Suprapubic skin (tissue), 4 donors: ENCODE results near the gene SRPK3. TPM values are rescaled to one million over a fixed set of nuclear protein-coding genes. Genes with fewer than 3 reads are reported as not detected.

Experiments used
- DNase-seq, 2 donors: peaks; one replicate each; pipeline ENCODE4 v3.0.0-alpha.2; 2019; ENCODE audit warnings: low spot score in 2 of 2
- H3K27ac ChIP-seq: fragments of 200-600 bp; sonication (generic); one replicate; pipeline ENCODE4 v1.5.1; 2019
- H3K27me3 ChIP-seq: fragments of 200-600 bp; sonication (generic); one replicate; pipeline ENCODE4 v1.5.1; 2019
- H3K36me3 ChIP-seq: fragments of 200-600 bp; sonication (generic); one replicate; pipeline ENCODE4 v1.5.1; 2019
- H3K4me1 ChIP-seq: fragments of 200-600 bp; sonication (generic); one replicate; pipeline ENCODE4 v1.5.1; 2019
- H3K4me3 ChIP-seq: fragments of 200-600 bp; sonication (generic); one replicate; pipeline ENCODE4 v1.5.1; 2019; ENCODE audit warnings: mild to moderate bottlenecking
- H3K9me3 ChIP-seq: fragments of 200-600 bp; sonication (generic); one replicate; pipeline ENCODE4 v1.5.1; 2019
- EP300 ChIP-seq: sonication (generic); formaldehyde crosslinking; IDR thresholded peaks from one replicate; pipeline ENCODE4 v1.6.1; 2017; ENCODE audit warnings: antibody characterized with exemption
- POLR2A ChIP-seq, 2 donors: fragments of 450-650 bp; IDR thresholded peaks; one replicate each; pipeline ENCODE4 v1.6.1; 2017; ENCODE audit warnings: antibody characterized with exemption in 2 of 2, mild to moderate bottlenecking in 2 of 2, moderate library complexity in 2 of 2
- POLR2AphosphoS5 ChIP-seq, 3 donors: sonication (generic); formaldehyde crosslinking; IDR thresholded peaks; one replicate each; pipeline ENCODE4 v1.6.1; 2017; ENCODE audit warnings: antibody characterized with exemption in 3 of 3
- WGBS: methylation state at CpG from one replicate; pipeline ENCODE4 v1.1.5; 2018; 5-methylcytosine and 5-hydroxymethylcytosine counted together
- total RNA-seq, 4 donors: library from RNA; depleted of rRNA; stranded (reverse); fragments of >200 nt; gene quantifications; one replicate each; pipeline ENCODE4 v1.1.0, GENCODE V29; 2016
- TF ChIP-seq, protein P1 (sequence below), 2 donors: fragments of 200-600 bp in 1 of 2; fragments of 450-650 bp in 1 of 2; sonication (generic) in 1 of 2; IDR thresholded peaks; one replicate each; pipeline ENCODE4 v1.5.1; 2016 to 2019; ENCODE audit warnings: antibody characterized with exemption in 2 of 2, mild to moderate bottlenecking in 1 of 2, moderate library complexity in 1 of 2

The SRPK3 gene
- total RNA-seq, 4 donors from 2014 or later: 0.42 to 3.1 (median 1.2) TPM

DNA sequence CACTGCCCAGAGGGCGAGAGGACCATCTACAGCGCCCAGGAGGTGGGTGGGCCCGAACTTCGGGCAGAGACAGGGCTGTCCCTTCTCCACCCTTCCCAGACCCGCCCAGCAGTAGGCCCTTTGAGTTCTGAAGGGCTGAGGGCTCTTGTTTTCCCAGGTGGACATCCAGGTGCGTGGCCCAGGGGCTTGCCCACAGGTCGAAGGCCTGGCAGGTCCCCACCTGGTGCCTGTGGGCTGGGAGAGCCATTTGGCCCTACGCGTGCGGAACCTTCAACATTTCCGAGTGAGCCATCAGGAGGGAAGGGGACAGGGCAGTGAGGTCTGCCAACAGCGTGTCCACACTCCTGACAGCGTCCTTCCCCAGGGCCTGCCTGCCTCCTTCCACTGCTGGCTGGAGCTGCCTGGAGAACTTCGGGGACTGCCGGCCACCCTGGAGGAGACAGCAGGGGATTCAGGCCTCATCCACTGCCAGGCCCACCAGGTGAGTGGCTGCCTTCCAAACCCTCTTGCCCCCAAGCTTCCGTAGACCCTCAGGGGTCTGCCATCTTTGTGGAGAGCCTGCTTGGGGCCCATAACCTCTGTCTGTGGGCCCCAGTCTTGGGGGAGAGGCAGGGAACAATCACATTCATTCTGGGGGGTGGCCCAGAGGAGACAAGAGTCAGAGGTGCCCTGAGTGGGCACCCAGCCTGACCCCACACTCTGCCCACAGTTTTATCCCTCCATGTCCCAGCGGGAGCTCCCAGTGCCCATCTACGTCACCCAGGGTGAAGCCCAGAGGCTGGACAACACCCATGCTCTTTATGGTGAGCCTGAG, 10.0 kb upstream of the SRPK3 start:
- no peaks in the 10 kb centered on the region for H3K36me3 ChIP-seq
- no peak for DNase-seq
- no peaks in the 10 kb centered on the region for H3K9me3 ChIP-seq
- WGBS: 86% methylated on average over 8 of the region's 18 CpGs
- H3K27me3 ChIP-seq: no peaks in the 10 kb centered on the region
- no peak overlapping the region for H3K4me3 ChIP-seq
- TF ChIP-seq POLR2A (IDR thresholded peaks at IDR 0.05): no peak
- TF ChIP-seq, protein P1, sequence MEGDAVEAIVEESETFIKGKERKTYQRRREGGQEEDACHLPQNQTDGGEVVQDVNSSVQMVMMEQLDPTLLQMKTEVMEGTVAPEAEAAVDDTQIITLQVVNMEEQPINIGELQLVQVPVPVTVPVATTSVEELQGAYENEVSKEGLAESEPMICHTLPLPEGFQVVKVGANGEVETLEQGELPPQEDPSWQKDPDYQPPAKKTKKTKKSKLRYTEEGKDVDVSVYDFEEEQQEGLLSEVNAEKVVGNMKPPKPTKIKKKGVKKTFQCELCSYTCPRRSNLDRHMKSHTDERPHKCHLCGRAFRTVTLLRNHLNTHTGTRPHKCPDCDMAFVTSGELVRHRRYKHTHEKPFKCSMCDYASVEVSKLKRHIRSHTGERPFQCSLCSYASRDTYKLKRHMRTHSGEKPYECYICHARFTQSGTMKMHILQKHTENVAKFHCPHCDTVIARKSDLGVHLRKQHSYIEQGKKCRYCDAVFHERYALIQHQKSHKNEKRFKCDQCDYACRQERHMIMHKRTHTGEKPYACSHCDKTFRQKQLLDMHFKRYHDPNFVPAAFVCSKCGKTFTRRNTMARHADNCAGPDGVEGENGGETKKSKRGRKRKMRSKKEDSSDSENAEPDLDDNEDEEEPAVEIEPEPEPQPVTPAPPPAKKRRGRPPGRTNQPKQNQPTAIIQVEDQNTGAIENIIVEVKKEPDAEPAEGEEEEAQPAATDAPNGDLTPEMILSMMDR (IDR thresholded peaks at IDR 0.05): no peak
- no peak for TF ChIP-seq EP300
- no peak overlapping the region for H3K27ac ChIP-seq
- peaks cover 9% of the 10 kb centered on the region for H3K4me1 ChIP-seq

DNA sequence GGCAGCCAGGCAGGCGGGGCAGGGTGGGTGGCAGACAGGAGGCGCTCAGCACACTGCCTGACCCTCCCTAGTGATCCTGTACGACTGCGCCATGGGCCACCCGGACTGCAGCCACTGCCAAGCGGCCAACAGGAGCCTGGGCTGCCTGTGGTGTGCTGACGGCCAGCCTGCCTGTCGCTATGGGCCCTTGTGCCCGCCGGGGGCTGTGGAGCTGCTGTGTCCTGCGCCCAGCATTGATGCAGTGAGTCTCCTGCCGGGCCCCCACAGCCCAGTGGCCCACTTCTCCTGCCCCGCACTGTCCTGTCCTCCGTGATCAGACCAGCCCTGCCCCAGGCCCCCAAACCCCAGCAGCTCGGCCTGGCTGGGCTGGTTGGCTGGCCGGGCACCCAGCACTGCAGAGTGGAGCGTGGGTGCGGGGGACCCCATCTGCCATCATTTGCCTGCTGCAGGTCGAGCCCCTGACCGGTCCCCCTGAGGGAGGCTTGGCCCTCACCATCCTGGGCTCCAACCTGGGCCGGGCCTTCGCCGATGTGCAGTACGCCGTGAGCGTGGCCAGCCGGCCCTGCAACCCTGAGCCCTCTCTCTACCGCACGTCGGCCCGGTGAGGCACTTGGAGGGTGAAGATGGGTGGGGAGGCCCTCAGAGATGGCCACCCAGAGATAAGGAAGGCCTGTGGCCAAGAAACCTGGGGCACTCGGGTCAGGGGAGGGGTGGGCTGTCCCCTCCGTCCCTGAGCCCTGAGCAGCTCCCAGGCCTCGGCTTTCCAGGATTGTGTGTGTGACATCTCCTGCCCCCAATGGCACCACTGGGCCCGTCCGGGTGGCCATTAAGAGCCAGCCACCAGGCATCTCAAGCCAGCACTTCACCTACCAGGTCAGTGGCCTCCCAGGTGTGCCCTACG, 9.2 kb upstream of the SRPK3 start:
- 82% methylated on average over 10 of the region's 37 CpGs for WGBS
- Histone ChIP-seq H3K27me3 (no peaks in the 10 kb centered on the region), H3K27ac (no peak overlapping the region), H3K9me3 (no peaks in the 10 kb centered on the region), H3K4me3 (no peak overlapping the region), H3K4me1 (peaks cover under 1% of the 10 kb centered on the region), H3K36me3 (no peaks in the 10 kb centered on the region)
- TF ChIP-seq, protein P1 (IDR thresholded peaks at IDR 0.05): no peak
- TF ChIP-seq EP300 (no peak), POLR2A (IDR thresholded peaks at IDR 0.05) (no peak), POLR2AphosphoS5 (IDR thresholded peaks at IDR 0.05) (no peak)
- DNase-seq: peak in 1 of 2 donors; percentile 60

DNA sequence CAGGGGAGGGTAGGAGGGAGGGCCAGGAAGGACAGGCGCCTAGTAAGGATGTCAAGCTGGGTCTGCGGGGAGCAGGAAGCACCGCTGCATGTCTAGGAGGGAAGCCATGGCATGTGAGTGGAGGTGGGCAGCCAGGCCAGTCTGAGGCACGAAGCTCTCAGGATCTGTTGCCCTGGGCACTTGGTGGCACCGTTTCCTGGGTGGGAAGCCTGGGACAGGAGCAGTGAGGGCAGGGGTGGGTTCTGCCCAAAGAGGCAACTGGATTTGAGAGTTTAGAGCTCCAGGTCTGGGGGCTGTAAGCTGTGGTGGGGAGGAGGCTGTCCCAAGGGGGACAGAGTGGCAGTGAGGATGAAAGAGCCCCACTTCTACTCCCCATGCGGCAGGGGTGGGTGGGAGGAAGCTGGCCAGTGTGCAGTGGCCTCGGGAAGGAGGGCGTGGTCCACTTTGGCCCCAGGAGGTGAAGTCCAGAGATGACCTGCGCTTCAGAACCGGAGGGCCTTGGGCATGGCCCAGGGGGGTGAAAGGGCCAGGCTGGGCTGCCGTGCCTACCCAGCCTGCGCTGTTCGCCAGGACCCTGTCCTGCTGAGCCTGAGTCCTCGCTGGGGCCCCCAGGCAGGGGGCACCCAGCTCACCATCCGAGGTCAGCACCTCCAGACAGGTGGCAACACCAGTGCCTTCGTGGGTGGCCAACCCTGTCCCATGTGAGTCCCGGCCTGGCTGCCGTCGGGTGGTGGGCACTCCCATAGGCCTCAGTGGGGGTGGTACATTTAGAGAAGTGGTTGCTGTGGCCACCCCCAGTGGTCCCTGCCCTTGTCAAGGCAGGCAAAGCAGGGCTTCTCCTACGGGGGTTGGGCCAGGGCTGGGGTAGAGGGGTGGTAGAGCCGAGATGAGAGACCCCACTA, 8.3 kb upstream of the SRPK3 start:
- no peaks in the 10 kb centered on the region for H3K27me3 ChIP-seq
- 84% methylated on average over 4 of the region's 21 CpGs for WGBS
- no peaks in the 10 kb centered on the region for H3K9me3 ChIP-seq
- no peak for DNase-seq
- H3K4me3 ChIP-seq: no peak overlapping the region
- TF ChIP-seq, protein P1 (IDR thresholded peaks at IDR 0.05): no peak
- no peak for TF ChIP-seq EP300
- H3K4me1 ChIP-seq: no peaks in the 10 kb centered on the region
- no peak overlapping the region for H3K27ac ChIP-seq
- no peaks in the 10 kb centered on the region for H3K36me3 ChIP-seq

DNA sequence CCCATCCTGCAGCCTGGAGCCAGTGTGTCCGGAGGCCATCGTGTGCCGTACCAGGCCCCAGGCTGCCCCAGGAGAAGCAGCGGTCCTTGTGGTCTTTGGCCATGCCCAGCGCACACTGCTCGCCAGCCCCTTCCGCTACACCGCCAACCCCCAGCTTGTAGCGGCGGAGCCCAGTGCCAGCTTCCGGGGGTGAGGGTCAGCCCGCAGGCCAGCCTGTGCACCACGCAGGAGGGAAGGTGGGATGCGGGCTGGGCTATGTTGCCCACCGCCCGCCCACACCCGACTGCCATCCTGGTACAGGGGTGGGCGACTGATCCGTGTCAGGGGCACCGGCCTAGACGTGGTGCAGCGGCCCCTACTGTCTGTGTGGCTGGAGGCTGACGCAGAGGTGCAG, 7.6 kb upstream of the SRPK3 start:
- no CpG with 5 or more reads among the region's 23 CpGs for WGBS

More for the DNA sequence above, 7.6 kb upstream of the SRPK3 start:
- H3K27ac ChIP-seq: no peak overlapping the region
- DNase-seq: no peak
- H3K4me1 ChIP-seq: no peaks in the 10 kb centered on the region
- no peaks in the 10 kb centered on the region for H3K36me3 ChIP-seq
- H3K4me3 ChIP-seq: no peak overlapping the region
- TF ChIP-seq POLR2AphosphoS5 (IDR thresholded peaks at IDR 0.05) (no peak), POLR2A (IDR thresholded peaks at IDR 0.05) (no peak), EP300 (no peak)
- TF ChIP-seq, protein P1 (IDR thresholded peaks at IDR 0.05): no peak
- H3K27me3 ChIP-seq: no peaks in the 10 kb centered on the region
- no peaks in the 10 kb centered on the region for H3K9me3 ChIP-seq
